HepG2 (cell line): ENCODE measurements around the gene DNASE2. TPM values are rescaled to one million over a fixed set of nuclear protein-coding genes. Genes with fewer than 3 reads are reported as not detected.

Source experiments
- HDAC6 ChIP-seq: fragments of 200-600 bp; sonication (generic); IDR thresholded peaks from 2 replicates; pipeline ENCODE4 v1.7.0; 2017; ENCODE audit warnings: mild to moderate bottlenecking, antibody characterized with exemption, low read length, low read depth
- KDM2A ChIP-seq: sonication (generic); formaldehyde crosslinking; IDR thresholded peaks from 2 replicates; pipeline ENCODE4 v1.4.0; 2020; ENCODE audit warnings: low read depth, missing genetic modification reagents, borderline replicate concordance
- SOX5 ChIP-seq: IDR thresholded peaks from 2 replicates; pipeline ENCODE4 v1.6.1; 2016; ENCODE audit warnings: borderline replicate concordance
- ZFP90 ChIP-seq: sonication (generic); formaldehyde crosslinking; IDR thresholded peaks from 2 replicates; pipeline ENCODE4 v1.8.0; 2022; ENCODE audit warnings: missing genetic modification reagents, mild to moderate bottlenecking, inconsistent platforms, borderline replicate concordance
- ZNF207 ChIP-seq: fragments of 450-650 bp; IDR thresholded peaks from 2 replicates; pipeline ENCODE4 v1.6.1; 2016; ENCODE audit warnings: antibody characterized with exemption, borderline replicate concordance
- ZNF383 ChIP-seq: sonication (generic); formaldehyde crosslinking; IDR thresholded peaks from 2 replicates; pipeline ENCODE4 v1.4.0; 2020; ENCODE audit warnings: missing genetic modification reagents, mild to moderate bottlenecking, borderline replicate concordance
- ZSCAN25 ChIP-seq: sonication (generic); formaldehyde crosslinking; IDR thresholded peaks from 2 replicates; pipeline ENCODE4 v1.8.0; 2022; ENCODE audit warnings: mild to moderate bottlenecking, missing genetic modification reagents
- polyA plus RNA-seq, 8 experiments: library from polyadenylated mRNA; depleted of rRNA in 3 of 8; stranded (reverse) in 7 of 8; unstranded in 1 of 8; fragments of >200 nt; fragmentation: Illumina TruSeq in 4 of 8; extraction: Trizol in 4 of 8; gene quantifications; 2 replicates each; pipeline versions ENCODE4 v1.2.1 to v1.2.3, GENCODE V29; 2011 to 2016; ENCODE audit warnings: low read depth in 4 of 8, missing spikeins in 1 of 8, mixed read lengths in 1 of 8; ENCODE audit not compliant: insufficient read depth in 1 of 8
- total RNA-seq, 5 experiments: library from RNA; depleted of rRNA; stranded (reverse); fragments of >200 nt; fragmentation: Illumina TruSeq; extraction: Trizol; gene quantifications; 2 replicates each; pipeline ENCODE4 v1.2.3, GENCODE V29; 2016; ENCODE audit warnings: low read depth in 1 of 5
- TF ChIP-seq, protein P1 (sequence below): sonication (generic); formaldehyde crosslinking; IDR thresholded peaks from 2 replicates; pipeline ENCODE4 v1.5.0; 2020; ENCODE audit warnings: mild to moderate bottlenecking, missing genetic modification reagents, moderate library complexity
- TF ChIP-seq, protein P2 (sequence below): sonication (generic); formaldehyde crosslinking; IDR thresholded peaks from 2 replicates; pipeline ENCODE4 v1.4.0; 2020; ENCODE audit warnings: missing genetic modification reagents, borderline replicate concordance
- TF ChIP-seq, protein P3 (sequence below), 2 experiments: sonication (generic) in 1 of 2; formaldehyde crosslinking in 1 of 2; IDR thresholded peaks; 2 replicates each; pipeline versions ENCODE4 v1.4.0 to v1.6.1; 2018 to 2020; ENCODE audit warnings: missing genetic modification reagents in 2 of 2, borderline replicate concordance in 1 of 2, low read depth in 1 of 2, mild to moderate bottlenecking in 1 of 2, missing biosample characterization in 1 of 2
- TF ChIP-seq, protein P4 (sequence below): sonication (generic); formaldehyde crosslinking; IDR thresholded peaks from 2 replicates; pipeline ENCODE4 v1.5.0; 2020; ENCODE audit warnings: mild to moderate bottlenecking, missing genetic modification reagents
- TF ChIP-seq, protein P5 (sequence below): sonication (generic); formaldehyde crosslinking; IDR thresholded peaks from 2 replicates; pipeline ENCODE4 v1.4.0; 2020; ENCODE audit warnings: missing genetic modification reagents
- TF ChIP-seq, protein P6 (sequence below): sonication (generic); formaldehyde crosslinking; IDR thresholded peaks from 2 replicates; pipeline ENCODE4 v1.4.0; 2020; ENCODE audit warnings: missing genetic modification reagents

Gene DNASE2
- total and polyA plus RNA-seq, 2 of the 13 experiments (the other 11 are each of a cell fraction or from before 2014, with no cell fraction given), result 7.5 to 16.2 TPM

DNA sequence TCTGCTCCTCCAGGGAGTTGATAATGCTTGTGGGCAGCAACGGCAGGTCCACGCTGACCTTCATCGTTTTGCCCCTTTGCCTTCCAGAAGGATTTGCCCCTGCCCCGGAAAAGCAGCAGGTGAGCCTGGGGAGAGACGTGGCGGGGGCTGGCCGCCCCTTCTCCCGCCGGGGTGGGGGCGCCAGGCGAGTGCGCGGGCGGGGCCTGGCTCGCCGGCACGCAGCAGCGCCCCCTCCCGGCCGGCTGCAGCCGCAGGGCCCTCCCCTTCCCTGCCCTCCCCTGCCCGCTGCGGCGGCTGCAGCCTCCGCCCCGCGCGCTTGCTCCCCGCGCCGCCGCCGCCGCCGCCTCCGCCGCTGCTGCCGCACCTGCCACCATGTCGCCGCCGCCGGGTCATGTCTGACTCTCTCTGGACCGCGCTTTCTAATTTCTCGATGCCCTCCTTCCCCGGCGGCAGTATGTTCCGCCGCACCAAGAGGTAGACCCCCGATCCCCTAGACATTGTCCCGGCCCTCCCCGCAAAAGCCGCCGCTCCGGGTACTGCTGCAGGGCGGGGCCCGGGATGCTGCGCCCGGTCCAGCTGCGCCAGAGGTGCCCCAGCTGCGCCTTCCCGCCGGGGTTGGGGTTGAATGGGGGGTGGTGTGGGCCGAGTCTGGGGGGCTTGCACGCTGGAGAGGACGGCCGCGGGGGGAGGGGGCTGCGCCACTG is 42.9 kb downstream of the DNASE2 start, which contains the start of gene MAST1 (continued):
- TF ChIP-seq, protein P1, sequence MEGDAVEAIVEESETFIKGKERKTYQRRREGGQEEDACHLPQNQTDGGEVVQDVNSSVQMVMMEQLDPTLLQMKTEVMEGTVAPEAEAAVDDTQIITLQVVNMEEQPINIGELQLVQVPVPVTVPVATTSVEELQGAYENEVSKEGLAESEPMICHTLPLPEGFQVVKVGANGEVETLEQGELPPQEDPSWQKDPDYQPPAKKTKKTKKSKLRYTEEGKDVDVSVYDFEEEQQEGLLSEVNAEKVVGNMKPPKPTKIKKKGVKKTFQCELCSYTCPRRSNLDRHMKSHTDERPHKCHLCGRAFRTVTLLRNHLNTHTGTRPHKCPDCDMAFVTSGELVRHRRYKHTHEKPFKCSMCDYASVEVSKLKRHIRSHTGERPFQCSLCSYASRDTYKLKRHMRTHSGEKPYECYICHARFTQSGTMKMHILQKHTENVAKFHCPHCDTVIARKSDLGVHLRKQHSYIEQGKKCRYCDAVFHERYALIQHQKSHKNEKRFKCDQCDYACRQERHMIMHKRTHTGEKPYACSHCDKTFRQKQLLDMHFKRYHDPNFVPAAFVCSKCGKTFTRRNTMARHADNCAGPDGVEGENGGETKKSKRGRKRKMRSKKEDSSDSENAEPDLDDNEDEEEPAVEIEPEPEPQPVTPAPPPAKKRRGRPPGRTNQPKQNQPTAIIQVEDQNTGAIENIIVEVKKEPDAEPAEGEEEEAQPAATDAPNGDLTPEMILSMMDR, result peak; percentile 56; the same call in 1 of the 2 replicates
- no peak for TF ChIP-seq SOX5 (CRISPR knock-in tag)
- no peak for TF ChIP-seq ZNF207
- TF ChIP-seq ZFP90 (CRISPR knock-in tag), result no peak
- TF ChIP-seq, protein P2, sequence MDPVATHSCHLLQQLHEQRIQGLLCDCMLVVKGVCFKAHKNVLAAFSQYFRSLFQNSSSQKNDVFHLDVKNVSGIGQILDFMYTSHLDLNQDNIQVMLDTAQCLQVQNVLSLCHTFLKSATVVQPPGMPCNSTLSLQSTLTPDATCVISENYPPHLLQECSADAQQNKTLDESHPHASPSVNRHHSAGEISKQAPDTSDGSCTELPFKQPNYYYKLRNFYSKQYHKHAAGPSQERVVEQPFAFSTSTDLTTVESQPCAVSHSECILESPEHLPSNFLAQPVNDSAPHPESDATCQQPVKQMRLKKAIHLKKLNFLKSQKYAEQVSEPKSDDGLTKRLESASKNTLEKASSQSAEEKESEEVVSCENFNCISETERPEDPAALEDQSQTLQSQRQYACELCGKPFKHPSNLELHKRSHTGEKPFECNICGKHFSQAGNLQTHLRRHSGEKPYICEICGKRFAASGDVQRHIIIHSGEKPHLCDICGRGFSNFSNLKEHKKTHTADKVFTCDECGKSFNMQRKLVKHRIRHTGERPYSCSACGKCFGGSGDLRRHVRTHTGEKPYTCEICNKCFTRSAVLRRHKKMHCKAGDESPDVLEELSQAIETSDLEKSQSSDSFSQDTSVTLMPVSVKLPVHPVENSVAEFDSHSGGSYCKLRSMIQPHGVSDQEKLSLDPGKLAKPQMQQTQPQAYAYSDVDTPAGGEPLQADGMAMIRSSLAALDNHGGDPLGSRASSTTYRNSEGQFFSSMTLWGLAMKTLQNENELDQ (CRISPR knock-in tag), result no peak
- TF ChIP-seq, protein P3, sequence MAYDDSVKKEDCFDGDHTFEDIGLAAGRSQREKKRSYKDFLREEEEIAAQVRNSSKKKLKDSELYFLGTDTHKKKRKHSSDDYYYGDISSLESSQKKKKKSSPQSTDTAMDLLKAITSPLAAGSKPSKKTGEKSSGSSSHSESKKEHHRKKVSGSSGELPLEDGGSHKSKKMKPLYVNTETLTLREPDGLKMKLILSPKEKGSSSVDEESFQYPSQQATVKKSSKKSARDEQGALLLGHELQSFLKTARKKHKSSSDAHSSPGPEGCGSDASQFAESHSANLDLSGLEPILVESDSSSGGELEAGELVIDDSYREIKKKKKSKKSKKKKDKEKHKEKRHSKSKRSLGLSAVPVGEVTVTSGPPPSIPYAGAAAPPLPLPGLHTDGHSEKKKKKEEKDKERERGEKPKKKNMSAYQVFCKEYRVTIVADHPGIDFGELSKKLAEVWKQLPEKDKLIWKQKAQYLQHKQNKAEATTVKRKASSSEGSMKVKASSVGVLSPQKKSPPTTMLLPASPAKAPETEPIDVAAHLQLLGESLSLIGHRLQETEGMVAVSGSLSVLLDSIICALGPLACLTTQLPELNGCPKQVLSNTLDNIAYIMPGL (CRISPR knock-in tag; IDR thresholded peaks at IDR 0.05; ENCODE audit: borderline replicate concordance in 1 of 2, low read depth in 1 of 2), result peak in 1 of 2 experiments; percentile 49; a peak in 1 of 4 replicates
- TF ChIP-seq, protein P4, sequence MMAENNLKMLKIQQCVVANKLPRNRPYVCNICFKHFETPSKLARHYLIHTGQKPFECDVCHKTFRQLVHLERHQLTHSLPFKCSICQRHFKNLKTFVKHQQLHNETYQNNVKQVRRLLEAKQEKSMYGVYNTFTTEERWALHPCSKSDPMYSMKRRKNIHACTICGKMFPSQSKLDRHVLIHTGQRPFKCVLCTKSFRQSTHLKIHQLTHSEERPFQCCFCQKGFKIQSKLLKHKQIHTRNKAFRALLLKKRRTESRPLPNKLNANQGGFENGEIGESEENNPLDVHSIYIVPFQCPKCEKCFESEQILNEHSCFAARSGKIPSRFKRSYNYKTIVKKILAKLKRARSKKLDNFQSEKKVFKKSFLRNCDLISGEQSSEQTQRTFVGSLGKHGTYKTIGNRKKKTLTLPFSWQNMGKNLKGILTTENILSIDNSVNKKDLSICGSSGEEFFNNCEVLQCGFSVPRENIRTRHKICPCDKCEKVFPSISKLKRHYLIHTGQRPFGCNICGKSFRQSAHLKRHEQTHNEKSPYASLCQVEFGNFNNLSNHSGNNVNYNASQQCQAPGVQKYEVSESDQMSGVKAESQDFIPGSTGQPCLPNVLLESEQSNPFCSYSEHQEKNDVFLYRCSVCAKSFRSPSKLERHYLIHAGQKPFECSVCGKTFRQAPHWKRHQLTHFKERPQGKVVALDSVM (CRISPR knock-in tag), result no peak
- peak; percentile 37; the same call in 1 of the 2 replicates for TF ChIP-seq KDM2A (CRISPR knock-in tag)
- TF ChIP-seq, protein P5, sequence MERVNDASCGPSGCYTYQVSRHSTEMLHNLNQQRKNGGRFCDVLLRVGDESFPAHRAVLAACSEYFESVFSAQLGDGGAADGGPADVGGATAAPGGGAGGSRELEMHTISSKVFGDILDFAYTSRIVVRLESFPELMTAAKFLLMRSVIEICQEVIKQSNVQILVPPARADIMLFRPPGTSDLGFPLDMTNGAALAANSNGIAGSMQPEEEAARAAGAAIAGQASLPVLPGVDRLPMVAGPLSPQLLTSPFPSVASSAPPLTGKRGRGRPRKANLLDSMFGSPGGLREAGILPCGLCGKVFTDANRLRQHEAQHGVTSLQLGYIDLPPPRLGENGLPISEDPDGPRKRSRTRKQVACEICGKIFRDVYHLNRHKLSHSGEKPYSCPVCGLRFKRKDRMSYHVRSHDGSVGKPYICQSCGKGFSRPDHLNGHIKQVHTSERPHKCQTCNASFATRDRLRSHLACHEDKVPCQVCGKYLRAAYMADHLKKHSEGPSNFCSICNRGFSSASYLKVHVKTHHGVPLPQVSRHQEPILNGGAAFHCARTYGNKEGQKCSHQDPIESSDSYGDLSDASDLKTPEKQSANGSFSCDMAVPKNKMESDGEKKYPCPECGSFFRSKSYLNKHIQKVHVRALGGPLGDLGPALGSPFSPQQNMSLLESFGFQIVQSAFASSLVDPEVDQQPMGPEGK (CRISPR knock-in tag), result peak; percentile 93
- peak; percentile 90; the same call in 1 of the 2 replicates for TF ChIP-seq ZSCAN25 (CRISPR knock-in tag)
- no peak for TF ChIP-seq ZNF383 (CRISPR knock-in tag)
- TF ChIP-seq, protein P6, sequence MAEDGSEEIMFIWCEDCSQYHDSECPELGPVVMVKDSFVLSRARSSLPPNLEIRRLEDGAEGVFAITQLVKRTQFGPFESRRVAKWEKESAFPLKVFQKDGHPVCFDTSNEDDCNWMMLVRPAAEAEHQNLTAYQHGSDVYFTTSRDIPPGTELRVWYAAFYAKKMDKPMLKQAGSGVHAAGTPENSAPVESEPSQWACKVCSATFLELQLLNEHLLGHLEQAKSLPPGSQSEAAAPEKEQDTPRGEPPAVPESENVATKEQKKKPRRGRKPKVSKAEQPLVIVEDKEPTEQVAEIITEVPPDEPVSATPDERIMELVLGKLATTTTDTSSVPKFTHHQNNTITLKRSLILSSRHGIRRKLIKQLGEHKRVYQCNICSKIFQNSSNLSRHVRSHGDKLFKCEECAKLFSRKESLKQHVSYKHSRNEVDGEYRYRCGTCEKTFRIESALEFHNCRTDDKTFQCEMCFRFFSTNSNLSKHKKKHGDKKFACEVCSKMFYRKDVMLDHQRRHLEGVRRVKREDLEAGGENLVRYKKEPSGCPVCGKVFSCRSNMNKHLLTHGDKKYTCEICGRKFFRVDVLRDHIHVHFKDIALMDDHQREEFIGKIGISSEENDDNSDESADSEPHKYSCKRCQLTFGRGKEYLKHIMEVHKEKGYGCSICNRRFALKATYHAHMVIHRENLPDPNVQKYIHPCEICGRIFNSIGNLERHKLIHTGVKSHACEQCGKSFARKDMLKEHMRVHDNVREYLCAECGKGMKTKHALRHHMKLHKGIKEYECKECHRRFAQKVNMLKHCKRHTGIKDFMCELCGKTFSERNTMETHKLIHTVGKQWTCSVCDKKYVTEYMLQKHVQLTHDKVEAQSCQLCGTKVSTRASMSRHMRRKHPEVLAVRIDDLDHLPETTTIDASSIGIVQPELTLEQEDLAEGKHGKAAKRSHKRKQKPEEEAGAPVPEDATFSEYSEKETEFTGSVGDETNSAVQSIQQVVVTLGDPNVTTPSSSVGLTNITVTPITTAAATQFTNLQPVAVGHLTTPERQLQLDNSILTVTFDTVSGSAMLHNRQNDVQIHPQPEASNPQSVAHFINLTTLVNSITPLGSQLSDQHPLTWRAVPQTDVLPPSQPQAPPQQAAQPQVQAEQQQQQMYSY (CRISPR knock-in tag), result peak; percentile 73
- TF ChIP-seq HDAC6, result no peak
